Stimulated activated naive CD4-positive, alpha-beta T cell (primary cell): ENCODE measurements around the gene ZBTB17.
"Not testable (repeated sequence)": the region's sequence is repeated elsewhere in the genome, so short reads cannot be mapped to it uniquely, and the experiment has no call there.

Experiments used
- DNase-seq, 6 experiments: peaks; one replicate each; lab custom pipeline; 2025; lab: John Stamatoyannopoulos, UW

The ZBTB17 gene

DNA sequence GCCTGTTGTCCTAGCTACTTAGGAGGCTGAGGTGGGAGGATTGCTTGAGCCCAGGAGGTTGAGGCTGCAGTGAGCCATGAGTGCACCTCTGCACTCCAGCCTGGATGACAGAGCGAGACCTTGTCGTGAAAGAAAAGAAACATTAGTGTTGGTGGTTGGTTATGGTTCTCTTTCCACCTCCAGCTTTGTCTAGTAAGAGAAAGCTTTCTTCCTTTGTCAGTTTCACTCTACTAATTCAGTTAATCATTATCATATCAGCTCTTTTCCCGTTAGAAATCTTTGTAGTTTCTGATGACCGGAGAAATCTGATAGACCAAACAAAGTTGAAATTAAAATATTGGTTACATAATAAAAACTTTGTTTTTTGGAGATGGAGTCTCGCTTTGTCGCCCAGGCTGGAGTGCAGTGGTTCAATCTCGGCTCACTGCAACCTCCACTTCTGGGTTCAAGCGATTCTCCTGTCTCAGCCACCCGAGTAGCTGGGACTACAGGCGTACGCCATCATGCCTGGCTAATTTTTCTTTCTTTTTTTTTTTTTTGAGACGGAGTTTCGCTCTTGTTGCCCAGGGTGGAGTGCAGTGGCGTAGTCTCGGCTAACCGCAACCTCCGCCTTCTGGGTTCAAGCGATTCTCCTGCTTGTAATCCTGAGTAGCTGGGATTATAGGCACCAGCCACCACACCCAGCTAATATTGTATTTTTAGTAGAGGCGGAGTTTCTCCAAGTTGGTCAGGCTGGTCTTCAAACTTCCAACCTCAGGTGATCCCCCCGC is 78.9 kb downstream of the ZBTB17 start:
- not testable (repeated sequence) for DNase-seq

DNA sequence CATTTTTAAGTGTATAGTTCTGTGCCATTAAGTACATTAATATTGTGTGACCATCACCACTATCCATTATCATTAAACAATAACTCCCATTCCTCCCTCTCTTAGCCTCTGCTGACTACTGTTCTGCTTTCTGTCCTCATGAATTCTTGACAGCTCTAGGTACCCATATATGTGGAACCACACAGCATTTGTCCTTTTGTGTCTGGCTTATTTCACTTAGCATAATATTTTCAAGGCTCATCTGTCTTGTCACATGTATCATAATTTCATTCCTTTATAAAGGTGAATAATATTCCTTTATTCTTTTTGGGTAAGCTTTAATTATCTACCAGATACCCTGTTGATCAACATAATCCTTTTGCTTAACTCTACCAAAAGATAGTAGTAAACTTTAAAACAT is 80.7 kb downstream of the ZBTB17 start:
- no peak for DNase-seq

DNA sequence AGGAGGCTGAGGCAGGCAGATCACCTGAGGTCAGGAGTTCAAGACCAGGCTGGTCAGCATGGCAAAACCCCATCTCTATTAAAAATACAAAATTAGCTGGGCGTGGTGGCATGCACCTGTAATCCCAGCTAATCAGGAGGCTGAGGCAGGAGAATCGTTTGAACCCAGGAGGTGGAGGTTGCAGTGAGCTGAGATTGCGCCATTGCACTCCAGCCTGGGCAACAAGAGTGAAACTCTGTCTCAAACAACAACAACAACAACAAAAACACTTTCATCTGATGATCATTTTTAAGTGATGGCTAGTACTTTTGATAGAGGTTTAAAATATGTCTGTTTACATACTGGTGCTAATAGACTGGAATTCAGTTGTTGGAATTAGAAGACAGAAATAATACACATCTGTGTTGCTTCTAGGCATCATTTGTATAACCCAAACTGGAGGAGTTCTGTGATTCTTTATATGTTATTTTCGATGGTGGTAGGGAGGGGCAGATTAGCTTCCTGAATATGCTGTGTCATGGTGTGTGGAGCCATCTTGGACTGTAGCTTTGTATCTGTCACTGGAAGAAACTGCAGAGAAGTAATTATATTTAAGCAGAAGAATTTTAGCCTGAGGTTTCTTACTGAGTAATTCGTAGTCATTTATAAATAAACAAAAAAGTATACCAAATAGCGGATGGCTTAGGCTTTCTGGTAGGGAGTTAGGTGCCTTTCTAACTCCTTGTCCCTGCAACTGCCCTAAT is 82.9 kb downstream of the ZBTB17 start:
- not testable (repeated sequence) for DNase-seq
